Astrocyte of the spinal cord (primary cell): ENCODE measurements around the gene CDHR4.
"Not testable (repeated sequence)": the region's sequence is repeated elsewhere in the genome, so short reads cannot be mapped to it uniquely, and the experiment has no call there.

Experiments
- DNase-seq: peaks from one replicate; pipeline ENCODE4 v3.0.0; 2011; ENCODE audit warnings: low read depth, low spot score
- H3K4me3 ChIP-seq: 2 replicates; pipeline ENCODE4 v1.5.1; 2011; ENCODE audit warnings: low read depth, mild to moderate bottlenecking, low read length, moderate library complexity
- in situ Hi-C: cut with HindIII; loops from 2 replicates; pipeline ENCODE4 v1.10.0; 2017; ENCODE audit warnings: low sequenced_read_pairs
- TF ChIP-seq, protein P1 (sequence below): IDR thresholded peaks from 2 replicates; pipeline ENCODE4 v1.5.1; 2012; ENCODE audit warnings: low read depth, mild to moderate bottlenecking, low read length, inconsistent platforms

CDHR4 gene

DNA sequence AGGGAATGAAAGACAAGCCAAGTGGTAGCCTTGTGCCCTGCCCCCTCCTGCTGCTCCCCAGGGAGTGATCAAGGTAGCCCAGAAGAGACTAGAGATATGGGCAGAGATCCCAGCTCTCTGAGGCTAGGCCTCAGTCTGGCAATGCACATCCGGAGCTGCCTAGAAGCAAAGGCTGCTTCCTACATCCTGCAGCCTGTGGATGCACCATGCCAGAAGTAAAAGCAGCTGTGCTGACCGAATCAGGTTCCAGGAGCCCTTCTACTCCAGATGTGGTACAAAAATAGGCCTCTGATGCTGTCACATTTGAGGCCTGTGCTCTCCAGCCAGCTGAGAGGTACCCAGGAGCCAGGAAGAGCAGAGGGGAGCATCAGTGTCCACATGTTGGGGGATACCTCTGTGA lies 40.7 kb upstream of the CDHR4 start:
- TF ChIP-seq, protein P1, sequence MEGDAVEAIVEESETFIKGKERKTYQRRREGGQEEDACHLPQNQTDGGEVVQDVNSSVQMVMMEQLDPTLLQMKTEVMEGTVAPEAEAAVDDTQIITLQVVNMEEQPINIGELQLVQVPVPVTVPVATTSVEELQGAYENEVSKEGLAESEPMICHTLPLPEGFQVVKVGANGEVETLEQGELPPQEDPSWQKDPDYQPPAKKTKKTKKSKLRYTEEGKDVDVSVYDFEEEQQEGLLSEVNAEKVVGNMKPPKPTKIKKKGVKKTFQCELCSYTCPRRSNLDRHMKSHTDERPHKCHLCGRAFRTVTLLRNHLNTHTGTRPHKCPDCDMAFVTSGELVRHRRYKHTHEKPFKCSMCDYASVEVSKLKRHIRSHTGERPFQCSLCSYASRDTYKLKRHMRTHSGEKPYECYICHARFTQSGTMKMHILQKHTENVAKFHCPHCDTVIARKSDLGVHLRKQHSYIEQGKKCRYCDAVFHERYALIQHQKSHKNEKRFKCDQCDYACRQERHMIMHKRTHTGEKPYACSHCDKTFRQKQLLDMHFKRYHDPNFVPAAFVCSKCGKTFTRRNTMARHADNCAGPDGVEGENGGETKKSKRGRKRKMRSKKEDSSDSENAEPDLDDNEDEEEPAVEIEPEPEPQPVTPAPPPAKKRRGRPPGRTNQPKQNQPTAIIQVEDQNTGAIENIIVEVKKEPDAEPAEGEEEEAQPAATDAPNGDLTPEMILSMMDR = no peak
- no peak for DNase-seq
- H3K4me3 ChIP-seq = no peak overlapping the region
- in situ Hi-C loops = no loop called here

- DNase-seq = peak; percentile 74
- TF ChIP-seq, protein P1 = peak; percentile 89
- in situ Hi-C loops = no loop called here
- no peak overlapping the region for H3K4me3 ChIP-seq
Observed at GRCh38 chr3:49839193-49839809, 39.6 kb upstream of the CDHR4 start.

- no peak for DNase-seq
- TF ChIP-seq, protein P1 = no peak
- in situ Hi-C loops = no loop called here
- H3K4me3 ChIP-seq = no peak overlapping the region
Observed at GRCh38 chr3:49831341-49831740, 31.7 kb upstream of the CDHR4 start.

DNA sequence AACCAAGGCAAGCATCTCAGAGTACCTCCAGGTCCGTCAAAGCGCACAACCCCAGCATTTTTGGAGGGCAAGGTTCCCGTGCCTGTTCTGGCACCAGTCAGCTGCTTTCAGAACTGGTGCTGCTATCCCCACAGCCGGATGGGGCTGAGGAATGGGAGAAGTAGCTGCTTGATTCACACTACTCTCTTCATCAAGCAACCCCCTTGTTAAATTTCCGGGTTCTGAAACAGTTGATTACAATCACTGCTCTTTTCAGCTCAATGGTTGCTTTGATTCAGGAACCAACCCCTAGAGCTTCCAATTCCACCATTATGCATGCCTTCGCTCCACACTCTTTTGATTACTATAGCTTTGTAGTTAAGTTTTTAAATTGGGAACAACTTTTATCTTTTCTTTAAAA lies 26.3 kb upstream of the CDHR4 start:
- DNase-seq = no peak
- in situ Hi-C loops = no loop called here
- H3K4me3 ChIP-seq = no peak overlapping the region
- TF ChIP-seq, protein P1 = no peak

DNA sequence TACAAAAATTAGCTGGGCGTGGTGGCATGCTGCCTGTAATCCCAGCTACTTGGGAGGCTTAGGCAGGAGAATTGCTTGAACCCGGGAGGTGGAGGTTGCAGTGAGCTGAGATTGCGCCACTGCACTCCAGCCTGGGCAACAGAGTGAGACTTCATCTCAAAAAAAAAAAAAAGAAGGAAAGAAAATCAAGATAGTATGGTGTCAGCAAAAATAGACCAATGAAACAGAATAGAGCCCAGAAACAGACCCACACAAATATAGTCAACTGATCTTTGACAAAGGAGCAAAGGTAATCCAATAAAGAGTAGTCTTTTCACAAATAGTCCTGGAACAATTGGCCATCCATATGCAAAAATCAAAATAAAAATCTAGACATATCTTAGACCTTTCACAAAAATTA lies 23.5 kb upstream of the CDHR4 start:
- in situ Hi-C loops, H3K4me3 ChIP-seq, DNase-seq: not testable (repeated sequence)

- in situ Hi-C loops = no loop called here
- TF ChIP-seq, protein P1 = no peak
- DNase-seq = peak; percentile 84
- H3K4me3 ChIP-seq = peak within 1 kb of the TSS; percentile 41
Observed at GRCh38 chr3:49813497-49814174, 14.0 kb upstream of the CDHR4 start, which contains the start of gene UBA7. Gene UBA7 (minus strand): TSS chr3:49813953. CDS start chr3:49813787, 166 bp downstream.

GRCh38 chr3:49812916-49813496 lies 13.3 kb upstream of the CDHR4 start:
- peak overlapping the region; percentile 41 for H3K4me3 ChIP-seq
- TF ChIP-seq, protein P1 = no peak
- in situ Hi-C loops = no loop called here
- no peak for DNase-seq
